GM10847 (cell line): ENCODE measurements around the gene LARP4B.

ENCODE experiments used
- POLR2A ChIP-seq: IDR thresholded peaks from 2 replicates; pipeline ENCODE4 v1.6.1; 2011; ENCODE audit not compliant: insufficient read length; ENCODE audit errors: extremely low read depth

Gene LARP4B

DNA sequence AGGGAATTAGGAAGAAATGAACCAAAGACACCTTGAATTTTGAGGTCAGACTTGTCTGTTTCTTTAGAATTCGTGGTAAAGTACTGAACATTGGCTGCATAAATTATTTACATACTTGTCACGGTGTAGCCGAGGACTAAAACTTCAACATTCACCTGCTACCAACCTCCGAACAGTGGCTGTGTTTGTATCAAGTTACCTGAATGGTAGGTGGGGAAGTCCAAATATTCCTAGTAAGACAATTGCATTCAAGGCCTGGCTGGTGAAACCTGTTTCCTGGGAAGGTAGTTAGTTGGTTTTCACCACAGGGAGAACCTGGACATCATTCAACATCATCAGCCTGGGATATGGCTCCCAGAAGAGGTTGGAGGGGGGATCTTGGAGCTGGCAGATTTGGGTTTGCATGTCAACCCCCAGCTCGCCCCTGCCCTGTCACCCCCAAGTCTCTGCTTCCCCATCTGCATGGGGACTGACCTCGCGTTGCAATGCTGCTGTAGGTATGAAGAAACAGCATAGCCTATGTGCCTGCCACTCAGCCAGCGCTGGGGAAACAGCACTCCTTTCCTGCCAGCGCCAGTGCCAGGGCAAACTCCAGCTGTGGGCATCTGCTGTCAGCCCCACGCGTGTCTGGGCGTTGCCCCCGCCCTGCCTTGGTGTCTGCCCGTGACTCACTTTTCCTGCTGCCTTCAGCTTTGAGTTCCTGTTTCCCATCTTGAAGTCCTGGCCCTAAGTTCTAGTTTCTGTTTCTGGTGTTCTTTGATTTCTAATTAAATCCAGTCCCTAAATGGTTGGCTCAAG, 12.7 kb upstream of the LARP4B start:
- TF ChIP-seq POLR2A = peak; percentile 20

DNA sequence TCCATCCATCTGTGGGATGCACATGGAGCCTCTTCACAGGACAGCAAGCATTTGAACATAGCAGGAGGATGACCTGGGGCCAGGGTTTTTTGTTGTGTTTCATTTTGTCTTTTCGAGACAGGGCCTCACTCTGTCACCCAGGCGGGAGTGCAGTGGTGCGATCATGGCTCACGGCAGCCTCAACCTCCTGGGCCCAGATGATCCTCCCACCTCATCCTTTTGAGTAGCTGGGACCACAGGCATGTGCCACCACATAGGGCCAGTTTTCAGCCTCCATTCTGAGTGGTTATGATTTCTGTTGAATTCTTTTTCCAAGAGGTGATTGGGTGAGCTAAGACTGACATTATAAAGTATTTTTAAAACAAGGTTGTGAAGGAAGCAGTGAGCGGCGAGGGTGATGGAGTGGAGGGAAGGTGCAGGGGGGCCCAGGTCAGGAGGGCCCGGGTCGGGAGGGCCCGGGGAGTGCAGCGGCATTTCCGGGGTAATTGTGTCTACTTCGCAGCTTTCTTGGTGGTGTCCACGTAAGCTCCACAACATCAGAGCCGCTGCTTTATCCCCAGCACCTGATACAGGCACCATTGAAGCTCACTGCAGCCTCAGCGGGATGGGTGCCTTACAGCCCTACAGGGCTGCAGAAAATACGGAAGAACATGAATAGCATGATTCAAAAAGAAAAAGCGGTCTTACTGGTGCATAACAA, 12.0 kb upstream of the LARP4B start:
- no peak for TF ChIP-seq POLR2A

DNA sequence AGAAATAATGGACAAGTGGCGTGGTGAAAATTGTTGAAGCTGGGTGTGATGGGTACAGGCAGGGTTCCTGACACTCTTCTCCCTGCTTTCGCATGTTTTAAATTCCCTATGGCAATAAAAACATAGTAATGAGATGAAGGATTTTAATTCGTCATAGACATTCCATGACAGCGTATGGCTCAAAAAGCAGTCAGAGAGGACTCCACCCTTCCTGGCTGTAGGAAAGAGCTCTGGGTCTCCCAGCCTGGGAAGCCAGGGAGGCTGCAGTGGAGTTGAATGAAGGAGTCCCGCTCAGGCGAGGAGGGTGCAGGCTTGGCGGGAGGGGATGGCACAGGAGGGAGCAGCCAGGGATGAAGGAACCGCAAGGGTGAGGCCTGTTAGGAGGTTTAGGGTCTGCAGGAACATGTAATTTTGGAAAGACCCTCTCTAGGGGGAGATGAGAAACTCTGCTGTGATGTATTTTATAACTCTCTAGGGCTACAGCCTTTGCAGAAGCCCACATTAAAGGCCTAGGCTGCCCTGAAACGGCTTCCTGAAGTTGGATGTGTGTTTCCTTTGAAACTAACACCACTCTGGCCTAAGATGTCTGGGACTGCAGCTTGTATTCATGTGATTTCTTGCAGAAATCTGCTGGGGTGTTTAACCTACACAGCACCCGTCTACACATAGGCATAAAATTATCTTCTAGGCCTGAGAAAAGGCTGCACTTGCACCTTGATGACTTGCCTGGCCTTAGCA, 7.6 kb upstream of the LARP4B start:
- no peak for TF ChIP-seq POLR2A

DNA sequence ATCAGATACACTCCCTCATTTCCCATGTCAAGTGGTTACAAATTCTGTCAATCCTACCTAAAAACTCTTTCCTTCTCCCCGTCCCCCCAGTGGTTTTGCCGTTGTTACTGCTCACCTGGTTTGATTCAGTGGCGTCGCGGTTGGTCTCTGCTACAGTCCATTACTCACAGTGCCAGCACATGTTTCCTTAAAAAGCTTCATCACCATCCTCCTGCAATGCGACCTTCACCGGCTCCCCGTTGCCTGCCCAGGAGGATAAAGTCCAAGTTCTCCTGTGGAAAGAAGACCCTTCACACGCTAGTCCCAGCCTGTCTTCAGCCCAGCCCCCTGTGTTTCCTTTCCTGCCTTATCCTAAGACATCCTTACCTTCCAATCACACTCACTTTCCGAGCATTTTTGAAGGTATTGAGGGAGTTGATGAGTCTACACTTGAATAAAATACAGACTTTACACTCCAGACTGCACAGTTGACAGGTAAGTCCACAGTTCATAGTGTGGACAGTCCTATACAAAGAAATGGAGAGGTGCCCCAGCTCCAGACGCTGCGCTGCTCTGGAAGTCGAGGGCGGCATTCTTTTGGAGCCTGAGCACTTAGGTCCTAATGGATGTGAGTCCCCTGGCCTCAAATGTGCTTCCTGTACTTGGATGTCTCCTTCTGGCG, 3.4 kb upstream of the LARP4B start:
- TF ChIP-seq POLR2A = no peak

DNA sequence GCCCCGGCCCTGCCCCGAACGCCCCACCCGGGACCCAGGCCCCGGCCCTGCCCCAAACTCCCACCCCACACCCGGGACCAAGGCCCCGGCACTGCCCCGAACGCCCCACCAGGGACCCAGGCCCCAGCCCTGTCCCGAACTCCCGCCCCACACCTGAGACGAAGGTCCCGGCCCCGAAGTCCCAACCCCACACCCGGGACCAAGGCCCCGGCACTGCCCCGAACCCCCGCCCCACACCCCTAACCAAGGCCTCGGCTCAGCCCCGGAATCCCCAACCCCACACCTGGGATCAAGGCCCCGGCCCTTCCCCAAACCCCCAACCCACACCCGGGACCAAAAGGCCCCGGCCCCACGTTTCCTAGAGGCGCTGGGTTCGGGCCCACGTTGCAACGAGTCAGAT, 1.1 kb upstream of the LARP4B start:
- TF ChIP-seq POLR2A = no peak

DNA sequence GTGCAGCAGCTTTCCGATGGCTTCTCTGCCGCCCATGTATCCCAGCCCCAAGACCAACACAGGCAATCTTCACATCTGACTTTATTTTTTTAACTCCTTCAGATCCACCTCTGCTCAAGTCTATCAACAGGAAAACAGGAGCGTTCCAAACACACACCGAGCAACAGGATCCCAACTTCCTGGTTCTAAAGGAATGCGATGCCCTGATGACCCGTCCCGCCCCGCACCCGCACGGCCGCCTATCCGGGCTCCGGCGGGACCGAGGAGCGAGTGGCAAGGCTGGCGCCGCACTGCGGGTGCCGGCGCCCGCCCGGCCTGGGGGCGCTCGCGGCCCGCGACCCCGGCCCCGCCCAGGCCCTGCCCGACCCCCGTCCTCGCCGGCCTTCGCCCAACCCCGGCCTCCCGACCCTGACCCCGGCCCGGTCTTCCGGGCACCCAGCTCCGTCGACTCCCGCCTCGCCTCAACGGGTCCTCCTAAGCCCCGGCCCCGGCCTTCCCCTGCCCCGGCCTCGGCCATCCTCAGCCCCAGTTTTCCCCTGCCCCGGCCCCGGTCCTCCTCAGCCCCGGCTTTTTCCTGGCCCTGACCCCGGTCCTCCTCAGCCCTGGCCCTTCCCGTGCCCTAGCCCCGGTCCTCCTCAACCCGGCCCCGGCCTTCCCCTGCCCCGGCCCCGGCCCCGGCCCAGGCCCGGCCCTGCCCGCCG, 730 bp downstream of the LARP4B start:
- TF ChIP-seq POLR2A = no peak

DNA sequence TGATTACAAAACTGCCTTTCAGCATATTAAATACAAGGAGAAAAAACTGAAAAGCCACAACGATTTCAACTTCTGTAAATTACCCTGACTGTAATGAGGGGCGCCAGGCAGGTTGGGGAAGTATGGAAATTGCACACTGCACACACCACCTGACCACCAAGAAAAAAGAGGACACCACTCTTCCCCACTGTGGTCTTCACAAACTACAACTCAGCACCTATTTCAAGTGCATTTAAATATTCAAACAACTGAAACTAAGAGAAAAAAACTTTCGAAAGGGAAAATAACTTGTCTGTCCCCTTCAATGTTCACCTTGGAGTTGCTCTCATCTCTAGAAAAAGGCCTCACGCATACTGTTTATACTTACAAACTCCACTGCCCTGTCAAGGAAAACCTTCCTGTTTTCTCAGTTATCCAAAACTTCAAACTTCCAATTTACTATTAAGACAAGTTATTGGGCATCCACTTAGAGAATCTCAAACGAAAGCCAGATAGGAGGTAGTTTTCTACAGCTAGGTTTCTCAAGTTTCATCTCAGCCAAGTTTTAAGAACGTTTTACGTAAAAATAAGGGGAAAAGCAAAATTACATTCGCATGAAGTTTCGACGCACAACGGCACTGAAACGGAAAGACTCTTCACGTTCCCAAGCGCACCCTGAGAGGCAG, 1.4 kb downstream of the LARP4B start:
- no peak for TF ChIP-seq POLR2A

DNA sequence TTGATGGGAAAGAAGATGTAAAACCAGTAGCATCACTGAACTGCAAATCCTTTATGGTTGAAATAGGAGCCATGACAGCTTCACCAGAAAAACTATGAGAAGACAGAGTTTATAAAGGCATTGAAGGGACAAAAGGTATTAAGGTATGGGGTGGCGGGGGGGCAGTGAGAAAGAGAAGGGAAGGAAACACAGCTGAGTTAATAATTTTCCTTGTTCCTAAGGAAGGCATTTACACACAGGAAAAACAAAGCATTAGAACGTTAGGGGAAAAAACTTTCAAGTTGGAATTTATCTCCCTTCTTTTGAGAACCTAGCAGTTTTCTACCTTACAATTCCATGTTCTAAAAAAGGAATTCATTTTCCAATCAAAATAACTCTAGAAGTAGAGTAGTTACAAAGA, 4.4 kb downstream of the LARP4B start:
- no peak for TF ChIP-seq POLR2A

DNA sequence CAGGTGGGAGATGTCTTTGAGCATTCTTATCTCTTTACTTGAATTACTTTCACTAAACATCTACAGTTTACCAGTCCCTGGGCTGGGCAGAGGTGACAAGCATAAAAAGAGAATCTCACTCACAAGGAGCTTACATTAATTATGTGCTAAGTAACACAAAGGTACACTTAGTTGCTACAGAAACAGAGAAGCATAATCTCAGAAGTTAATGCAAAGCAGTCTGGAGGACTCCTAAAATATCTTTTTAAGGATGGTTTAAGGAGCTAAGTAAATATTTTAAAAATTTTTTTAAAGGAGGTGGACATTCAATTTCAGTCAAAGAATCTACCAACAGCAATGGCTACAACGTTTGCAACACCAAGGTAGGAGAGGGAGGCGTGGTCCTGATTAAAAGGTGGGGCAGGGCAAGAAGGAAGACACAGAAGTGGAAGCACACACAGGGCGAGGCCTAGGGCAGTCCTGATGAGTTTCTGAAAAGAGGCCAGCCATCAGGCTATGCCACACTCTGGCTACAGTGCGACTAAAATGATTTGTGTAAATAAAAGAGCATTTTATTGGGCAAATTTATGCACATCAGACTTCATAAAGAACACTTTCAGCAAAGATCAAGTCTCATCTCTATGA, 5.3 kb downstream of the LARP4B start:
- TF ChIP-seq POLR2A = no peak

DNA sequence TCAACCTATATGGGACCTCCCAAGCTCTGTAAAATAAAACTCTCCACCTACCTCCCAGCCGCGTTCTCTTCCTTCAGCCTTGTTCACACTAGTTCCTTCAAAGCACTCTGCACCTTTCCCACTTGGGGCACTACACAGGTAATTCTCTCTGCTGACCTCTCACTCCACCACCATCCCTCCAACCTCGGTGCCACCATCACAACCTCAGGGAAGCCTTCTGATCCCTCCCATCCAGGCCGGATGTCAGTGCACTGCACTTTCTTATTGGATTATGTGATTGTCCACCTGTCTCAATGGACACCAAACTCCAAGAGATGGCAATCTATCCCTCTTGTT, 7.0 kb downstream of the LARP4B start:
- no peak for TF ChIP-seq POLR2A

DNA sequence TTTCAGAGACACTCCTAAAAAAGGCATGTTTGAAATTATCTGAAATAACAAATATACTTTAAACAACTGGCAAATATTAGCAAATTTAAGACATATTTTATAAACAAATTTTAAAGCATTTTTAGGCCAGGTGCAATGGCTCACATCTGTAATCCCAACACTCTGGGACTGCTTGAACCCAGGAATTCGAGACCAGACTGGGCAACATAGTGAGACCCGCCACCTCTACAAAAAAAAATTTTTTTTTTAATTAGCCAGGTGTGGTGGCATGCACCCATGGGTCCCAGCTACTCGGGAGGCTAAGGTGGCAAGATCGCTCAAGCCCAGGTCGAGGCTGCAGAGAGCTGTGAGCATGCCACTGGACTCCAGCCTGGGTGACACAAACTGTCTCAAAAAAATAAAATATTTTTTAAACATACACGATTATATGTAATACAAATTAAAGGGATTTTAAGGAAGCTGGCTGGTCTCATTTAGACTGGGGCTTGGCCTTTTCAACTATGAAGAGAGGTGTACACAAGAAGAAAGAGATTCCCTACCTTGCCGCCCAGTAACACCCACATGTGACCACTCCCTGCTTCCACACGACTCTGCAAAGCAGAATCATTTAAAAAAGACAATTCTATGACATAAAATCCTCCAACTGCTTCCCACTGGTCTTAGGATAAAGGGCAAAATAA, 7.5 kb downstream of the LARP4B start:
- TF ChIP-seq POLR2A = no peak

DNA sequence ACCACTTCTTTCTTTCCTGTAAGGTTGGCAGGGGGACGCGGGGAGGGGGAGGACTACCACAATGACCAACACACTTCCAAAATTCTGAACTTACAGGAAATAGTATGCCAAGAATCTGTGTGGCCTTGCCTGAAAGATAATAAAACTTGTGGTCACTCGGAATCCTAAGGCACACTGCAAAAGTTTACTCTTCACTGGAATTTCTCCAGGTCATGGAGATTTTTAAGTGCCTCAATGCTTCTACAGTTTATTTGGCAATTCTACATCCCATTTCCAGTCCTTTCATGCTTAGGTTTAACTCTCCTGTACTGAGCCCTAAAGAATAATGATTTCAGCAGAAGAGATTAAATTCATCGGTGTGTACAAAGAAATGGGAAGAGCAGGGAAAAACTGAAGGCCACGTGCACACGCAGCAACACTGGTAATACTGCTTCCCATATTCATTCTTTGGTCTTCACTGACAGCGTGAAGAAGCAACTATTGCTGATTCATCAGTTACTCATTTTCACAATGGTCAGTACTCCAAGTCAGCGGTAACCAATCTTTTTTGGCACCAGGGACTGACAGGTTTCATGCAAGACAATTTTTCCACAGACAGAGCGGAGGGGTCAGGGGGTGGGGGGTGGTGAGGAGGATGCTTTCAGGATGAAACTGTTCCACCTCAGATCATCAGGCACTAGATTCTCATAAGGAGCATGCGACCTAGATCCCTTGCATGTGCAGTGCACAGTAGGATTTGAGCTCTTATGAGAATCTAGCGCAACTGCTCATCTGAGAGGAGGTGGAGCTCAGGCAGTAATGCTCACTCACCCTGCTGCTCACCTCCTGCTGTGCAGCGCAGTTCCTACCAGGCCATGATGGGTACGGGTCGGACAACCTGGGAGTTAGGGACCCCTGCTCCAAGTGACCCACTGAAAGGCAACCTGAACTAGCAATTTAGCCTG, 9.8 kb downstream of the LARP4B start:
- TF ChIP-seq POLR2A = no peak

DNA sequence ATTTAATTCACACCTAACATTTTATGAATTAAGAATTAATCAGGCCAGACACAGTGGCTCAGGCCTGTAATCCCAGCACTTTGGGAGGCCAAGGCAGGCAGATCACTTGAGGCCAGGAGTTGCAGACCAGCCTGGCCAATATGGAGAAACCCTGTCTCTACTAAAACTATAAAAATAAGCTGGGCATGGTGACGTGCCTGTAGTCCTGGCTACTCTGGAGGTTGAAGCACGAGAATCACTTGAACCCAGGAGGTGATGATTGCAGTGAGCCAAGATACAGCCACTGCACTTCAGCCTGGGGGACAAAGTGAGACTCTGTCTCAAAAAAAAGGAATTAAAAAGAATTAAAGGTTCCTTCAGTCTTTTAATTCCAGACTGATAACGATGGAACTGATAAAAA, 11.1 kb downstream of the LARP4B start:
- TF ChIP-seq POLR2A = no peak

DNA sequence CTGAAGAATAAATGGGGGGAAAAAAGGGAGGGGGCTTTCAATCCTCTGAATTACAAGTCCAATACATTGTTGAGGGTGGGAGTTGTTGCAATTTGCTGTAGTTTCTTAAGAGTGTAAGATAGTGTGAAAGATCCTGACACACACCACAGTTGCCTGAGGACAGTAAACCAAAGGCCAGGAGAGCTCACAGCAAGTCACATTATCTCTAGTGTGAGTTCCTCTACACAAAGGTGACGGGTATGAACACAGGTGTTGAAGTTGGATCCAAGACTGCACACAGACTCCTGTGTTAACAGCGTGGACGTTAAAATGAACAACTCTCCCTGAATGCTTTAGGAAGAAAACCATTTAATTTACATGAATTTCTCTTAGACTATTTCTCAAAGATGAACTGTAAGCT, 12.0 kb downstream of the LARP4B start:
- TF ChIP-seq POLR2A = no peak
